Epidermal melanocyte (primary cell): ENCODE measurements around the gene IKZF1.

Source experiments
- DNase-seq: peaks from one replicate; pipeline ENCODE4 v3.0.0; 2011; ENCODE audit warnings: low spot score; ENCODE audit not compliant: insufficient read length

The IKZF1 gene

DNA sequence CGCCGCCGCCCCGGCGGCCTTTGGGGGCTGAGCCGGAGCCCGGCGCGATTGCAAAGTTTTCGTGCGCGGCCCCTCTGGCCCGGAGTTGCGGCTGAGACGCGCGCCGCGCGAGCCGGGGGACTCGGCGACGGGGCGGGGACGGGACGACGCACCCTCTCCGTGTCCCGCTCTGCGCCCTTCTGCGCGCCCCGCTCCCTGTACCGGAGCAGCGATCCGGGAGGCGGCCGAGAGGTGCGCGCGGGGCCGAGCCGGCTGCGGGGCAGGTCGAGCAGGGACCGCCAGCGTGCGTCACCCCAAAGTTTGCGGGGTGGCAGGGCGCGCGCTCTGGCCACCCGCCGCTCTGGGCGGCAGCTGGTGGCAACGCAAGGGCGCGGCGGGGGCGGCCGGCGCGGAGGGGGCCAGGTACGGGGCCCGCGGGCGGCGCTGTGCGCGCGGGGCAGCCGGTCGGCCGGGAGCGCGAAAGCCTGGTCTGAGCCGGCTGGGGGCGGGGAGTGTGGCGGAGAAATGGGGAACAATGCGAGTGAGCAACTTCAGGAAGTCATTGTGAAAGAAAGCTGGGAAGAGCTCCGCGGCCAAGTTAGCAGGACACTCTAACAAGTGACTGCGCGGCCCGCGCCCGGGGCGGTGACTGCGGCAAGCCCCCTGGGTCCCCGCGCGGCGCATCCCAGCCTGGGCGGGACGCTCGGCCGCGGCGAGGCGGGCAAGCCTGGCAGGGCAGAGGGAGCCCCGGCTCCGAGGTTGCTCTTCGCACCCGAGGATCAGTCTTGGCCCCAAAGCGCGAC, at the start of gene IKZF1:
IKZF1 (plus strand) TSS at position 588 of the 782 bp plus-strand sequence. CDS start 14,346 bp downstream, outside the sequence.
- no peak for DNase-seq

DNA sequence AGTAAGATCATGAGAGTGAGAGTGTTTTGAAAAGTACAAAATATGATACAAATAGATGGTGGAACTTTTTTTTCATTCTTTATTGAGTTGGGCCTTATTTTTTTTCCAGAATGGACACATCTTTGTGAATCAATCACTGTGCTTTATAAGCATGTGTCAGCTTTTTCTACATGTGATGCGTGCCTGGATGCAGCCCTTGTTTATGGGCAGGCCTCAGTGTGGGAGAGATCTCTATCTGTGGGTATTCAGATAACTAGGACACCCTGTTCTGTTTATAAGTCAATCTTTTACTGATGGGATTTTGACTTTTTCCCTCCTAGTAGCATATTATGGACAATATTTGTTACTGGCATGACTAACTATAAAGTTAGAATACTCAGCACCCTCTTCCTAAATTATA, 42.9 kb upstream of the IKZF1 start:
- DNase-seq = no peak

DNA sequence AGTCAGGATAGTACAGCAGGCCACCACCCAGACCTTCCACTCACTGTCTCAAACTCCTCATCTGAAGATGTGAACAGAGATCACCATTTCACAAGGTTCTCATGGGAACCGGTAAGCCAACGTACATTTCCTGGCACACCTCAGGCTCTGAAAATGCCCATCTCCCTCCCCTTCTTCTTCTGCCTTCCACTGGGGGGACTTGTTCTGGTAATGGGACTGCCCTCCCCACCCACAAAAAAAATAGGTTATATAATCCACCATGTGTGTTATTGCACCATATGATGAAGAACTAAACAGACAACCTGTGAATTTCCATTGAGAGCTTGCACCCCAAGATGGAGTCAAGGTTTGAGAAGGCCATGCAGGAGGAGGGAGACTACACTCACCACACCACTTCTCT, 42.1 kb upstream of the IKZF1 start:
- DNase-seq = no peak

DNA sequence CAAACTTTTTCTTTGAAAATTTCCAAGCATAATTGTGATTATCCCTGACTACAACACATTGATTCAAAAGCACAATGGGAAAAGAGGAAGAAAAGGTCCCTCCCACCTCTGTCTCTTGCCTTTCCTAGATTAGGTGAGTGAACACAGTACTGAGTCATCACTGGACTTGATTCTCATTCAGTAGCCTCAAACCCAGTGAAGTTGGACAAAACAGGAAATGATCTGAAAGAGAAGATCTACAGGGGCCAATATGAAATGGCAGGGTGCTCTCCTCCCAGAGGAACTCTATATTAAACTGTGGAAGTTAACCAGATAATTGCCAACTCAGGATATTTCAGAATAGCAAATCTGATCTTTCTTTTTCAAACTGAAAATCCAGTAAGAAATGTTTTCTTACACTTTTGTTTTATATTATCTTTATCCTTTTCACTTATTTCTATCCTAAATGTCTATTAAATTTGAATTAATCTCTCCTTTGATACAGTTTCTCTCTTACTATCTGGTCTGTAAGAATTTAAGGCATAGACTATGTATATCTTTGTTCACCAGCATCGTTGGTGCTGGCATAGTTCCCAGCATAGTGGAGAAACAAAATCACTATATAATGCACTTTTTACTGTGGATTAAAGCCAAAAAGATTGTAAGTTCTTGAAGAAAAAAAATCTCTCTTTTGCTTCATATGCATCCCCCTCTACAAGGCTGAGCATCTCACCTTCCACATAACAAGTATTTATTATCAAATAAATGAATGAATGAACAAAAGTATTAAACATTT, 41.4 kb upstream of the IKZF1 start:
- DNase-seq = no peak

DNA sequence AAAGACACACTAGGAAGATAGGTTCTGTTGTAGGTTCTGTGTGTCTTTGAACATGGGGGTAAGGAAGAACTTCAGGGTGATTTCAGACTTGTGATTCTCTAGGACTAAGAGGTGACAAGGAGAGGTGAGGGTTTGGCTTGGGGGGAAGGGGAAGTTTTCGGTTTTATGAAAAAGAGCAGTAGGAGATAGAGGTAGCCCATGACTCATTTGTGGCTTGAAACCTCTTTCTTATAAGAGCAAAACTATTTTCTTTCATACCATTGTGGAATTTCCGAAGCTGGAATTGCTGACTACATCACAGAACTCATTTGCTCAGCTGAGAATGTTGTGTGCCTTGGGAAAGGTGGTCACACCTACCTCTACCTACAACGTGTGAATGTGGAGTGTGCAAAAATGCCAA, 39.6 kb upstream of the IKZF1 start:
- DNase-seq = no peak

DNA sequence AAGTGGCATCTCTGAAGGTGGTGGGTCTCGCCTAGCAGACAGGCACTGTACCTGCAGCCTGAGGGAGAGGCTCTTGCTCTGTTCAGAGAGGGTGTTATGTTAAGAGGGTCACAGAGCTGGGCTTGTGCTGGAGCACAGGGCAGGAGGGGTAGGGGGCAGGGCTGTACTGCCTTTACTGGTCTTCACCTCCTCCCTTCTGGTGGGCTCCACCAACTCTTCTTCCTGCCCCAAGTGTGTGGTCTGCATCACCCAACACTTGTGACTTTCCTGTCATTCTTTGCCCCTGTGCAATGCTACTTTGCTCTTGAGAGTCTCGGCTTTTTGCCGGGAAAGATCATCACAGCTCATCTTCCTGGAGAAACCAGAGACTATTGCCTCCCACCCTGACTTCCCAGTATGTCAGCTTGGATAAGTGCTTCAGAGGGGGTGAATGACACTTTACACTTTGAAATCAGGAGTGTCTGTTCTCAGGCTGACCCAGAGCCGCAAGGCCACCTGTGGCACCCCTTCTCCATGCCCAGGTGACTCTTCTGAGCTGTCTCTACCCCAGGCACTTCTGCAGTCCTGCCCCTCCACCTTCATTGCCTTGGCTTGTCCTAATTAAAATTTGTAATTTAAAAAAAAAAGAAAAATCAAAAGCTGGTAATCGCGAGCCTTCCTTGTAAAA, 38.4 kb upstream of the IKZF1 start:
- no peak for DNase-seq

DNA sequence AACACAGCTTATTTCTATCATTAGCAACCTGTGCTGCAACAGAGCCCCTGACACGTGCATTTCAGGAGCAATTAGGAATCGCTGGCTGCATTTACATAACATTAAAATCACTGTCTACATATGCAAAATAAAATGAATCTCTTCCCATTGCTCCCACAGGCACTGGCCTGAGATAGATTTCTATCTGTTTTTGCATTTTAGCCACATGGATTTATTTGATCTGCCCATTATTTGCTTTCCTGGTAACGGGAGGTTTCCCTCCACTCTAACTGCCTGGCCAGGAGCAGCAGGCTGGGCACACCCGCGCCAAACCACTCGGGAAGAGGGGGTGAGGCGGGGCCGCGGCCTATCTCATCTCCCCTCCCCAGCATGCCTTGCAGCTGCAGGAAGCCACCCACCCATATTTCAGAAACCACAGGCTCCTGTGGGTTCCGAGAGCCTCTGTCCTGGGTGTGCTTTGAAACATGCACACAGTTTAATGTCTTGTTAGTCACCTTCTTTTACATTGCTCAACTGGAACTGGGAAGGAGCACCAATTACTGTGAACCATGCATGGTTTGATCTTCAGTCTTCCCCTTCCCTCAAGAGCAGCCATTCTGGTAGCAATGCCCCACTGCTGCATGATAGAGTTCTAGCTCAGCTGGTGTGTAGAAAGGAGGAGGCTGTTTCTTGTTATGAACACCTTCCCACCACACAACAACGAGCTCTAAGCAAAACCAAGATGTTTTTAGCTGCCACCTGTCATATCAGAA, 37.7 kb upstream of the IKZF1 start:
- DNase-seq = no peak

DNA sequence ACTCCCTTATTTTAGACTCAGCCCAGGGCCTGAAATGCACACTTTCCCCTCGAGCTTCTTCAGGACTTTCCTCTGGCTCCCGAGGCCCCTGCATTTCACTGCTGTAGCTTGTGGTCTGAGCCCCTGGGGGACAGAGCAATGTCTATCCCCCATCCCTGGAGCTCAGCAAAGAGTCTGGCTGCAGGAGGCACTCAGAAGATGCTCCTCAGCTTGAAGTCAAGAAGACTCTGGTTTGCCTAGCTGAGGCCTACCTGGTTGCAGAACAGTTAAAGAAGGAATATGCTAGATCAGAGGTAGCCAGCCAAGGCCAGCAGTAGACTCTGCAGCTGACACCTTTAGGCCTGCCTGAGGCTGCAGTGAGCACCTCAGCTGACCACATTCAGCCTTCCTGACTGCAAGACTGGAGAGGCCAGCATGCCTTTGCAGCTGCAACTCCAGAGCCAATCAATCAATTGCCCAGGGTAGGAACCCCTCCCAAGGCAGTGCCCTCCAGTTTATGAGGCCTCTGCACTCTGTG, 36.9 kb upstream of the IKZF1 start:
- DNase-seq = no peak

DNA sequence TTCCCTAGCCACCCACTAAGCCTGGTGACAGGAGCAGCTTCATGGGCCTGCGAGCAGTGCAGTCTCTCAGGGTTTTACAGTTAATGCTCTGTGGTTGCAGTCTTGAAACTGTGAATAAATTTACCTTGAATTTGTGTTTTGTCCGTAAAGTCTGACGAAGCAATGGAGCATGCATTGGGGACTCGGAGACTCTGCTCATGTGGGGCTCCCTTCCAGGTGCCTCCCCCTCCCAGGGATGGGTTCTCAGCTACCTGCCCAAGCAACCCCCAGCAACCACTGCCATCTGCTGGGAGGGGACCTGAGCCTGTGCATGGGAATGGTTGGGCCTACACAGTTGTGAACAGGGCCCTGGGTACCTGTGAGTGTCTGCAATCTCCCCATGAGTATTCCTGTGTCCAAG, 36.3 kb upstream of the IKZF1 start:
- no peak for DNase-seq

DNA sequence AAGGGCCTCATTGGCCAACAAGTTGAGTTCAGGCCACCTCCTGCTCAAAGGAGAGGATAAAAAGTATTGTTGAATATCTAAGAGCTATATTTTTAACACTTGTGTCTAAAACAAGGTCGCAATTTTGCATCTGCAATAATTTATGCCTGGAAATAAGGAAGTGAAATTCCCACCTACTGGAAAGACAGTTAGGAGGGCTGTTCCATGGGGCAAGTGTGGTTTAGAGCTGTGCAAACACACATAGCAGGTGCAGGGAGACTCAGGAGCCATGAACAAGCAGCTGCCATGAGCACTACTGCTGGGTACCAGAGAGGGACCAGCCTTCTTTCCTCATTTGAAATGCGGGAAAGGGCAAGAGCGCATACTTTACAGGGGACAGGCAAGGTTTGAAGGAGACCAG, 35.5 kb upstream of the IKZF1 start:
- DNase-seq = no peak

DNA sequence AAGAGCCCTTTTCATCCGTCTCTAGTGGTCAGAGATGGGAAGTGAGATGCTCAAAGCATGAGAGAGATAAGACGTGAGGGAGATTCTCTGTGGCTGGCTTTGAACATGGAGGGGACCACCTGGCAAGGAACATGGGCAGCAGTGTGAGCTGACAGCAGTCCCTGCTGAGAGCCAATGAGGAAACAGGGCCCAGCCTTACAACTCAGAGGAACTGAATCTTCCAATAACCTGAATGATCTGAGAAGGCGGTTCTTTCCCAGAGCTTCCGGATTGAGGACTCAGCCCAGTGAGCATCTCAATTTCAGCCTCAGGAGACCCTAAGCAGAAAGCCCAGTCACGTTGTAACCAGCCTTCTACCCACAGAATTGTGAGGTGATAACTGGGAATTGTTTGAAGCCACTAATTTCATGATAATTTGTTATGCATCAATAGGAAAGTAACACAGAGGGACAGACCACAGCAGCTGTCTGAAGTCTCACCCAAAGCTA, 33.9 kb upstream of the IKZF1 start:
- no peak for DNase-seq

DNA sequence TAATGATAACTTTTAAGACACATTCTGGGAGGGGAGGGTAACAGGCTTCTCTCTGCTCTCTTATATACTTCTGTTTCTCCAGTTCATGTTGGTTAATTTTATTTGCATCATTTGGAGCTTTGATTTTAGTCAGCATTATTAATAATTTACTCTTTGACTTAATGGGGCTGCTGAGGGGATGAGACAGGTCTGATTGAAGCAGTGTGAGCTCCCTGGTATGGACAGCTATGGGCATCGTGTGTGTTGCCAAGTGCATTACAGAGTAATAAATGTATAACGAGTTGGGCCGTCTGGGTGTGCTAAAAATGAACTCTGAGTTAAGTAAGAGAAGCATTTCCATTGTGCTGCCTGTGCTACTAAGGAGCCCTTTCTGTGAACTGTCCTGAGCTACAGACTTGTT, 31.7 kb upstream of the IKZF1 start:
- DNase-seq = no peak

DNA sequence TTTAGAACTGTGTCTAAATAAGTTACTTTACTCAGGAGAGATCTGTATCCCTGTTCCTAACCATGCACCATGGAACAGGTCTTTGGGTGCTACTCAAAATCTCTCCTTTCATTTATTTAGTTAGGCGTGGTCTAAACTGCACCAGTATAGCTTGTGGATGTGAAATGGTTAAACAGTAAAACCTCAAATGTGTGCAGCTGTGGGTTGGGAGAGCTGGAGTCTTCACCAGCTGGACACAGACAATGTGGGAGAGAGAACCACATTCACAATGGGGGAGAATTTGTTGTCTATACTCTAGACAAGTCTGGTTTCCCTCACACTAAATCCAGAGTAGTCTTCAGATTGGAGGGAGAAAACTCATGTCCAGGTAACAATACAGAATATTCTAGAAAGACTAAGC, 31.2 kb upstream of the IKZF1 start:
- DNase-seq = no peak

DNA sequence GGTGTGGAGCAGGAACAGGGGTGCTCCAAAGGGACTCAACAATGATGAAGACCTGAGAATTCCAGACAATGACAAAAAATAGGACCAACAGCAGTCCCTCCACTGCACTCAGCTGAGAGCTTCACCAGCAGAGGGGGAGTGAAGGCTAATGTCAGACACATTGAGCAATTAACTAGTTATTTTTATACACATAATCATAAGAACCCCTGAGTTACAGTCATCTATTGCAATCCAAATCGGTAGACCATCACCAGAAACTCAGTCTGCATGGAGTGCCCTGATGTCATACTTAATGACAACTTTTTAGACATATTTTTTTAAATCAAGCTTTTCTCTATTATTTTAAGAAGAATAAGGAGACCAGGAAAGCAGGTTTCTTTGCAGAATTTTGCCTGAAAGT, 30.6 kb upstream of the IKZF1 start:
- no peak for DNase-seq

DNA sequence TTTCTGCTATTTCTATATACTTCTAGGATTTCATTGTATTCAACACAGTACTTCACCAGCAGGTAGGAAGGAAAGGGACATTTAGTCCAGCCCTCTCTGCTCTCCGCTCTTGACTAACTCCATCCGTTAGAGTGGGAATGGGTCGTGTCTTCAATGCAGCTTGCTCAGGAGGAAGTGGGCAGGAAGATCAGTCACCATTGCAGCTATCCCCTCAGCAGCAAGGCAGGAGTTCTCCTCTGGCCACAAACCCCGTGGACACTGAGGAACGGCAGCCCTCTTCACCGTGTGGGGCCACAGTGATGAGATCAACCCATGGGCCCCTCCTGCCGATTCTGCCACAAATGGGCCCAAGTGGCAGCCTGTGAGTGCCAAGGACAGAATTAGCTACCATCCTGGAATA, 30.2 kb upstream of the IKZF1 start:
- DNase-seq = no peak

DNA sequence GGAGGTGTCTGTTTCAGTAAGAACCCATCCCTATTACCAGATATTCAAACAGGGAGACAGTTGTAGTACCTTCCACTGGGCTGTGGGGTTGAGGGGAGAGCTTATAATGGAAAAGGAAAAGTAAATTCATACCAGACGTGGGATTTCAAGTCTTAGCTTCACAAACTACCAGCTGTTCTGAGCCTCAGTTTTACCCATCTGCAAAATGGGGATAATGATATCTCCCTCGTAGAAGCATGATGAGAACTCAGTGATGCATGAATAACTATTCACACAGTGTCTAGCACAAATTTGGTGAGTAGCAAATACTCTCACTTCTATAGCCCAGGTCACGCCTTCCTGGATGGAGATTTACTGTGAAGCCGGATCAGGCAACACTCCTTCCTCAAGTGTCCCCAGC, 29.1 kb upstream of the IKZF1 start:
- DNase-seq = no peak

DNA sequence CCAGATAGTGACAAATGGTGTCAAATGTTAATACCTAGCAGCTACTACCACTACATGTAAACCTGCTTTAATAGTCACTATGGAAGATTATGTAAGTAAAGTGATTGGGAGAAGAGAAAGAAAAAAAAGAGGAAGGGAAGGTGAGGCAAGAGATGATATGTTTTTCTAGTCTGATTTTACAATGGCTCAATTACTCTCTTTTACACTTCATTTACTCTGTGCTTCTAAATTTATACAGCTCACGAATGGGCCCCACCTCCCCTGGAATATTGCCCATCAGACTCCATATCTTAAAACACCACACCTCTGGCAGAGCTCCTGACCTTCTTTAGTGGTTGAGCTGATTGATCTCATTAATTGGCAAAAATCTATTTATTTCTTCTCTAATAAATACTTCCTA, 28.0 kb upstream of the IKZF1 start:
- DNase-seq = no peak

DNA sequence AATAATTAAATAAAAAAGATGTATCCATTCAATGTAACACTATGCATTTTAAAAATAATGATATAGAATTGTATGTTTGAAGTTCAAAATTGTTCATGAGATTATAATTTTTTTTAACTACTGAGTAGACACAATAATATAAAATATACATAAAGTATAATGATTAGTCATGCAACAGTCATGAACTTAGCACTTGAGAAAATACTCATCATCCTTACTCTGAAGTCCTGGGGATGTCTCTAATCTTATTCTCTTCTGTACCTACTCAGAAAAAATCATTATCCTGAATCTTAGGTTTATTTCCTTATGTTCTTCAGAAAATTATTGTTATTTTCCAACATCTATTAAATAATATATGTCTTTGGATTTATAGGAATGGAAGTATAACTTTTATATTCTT, 26.4 kb upstream of the IKZF1 start:
- DNase-seq = no peak

DNA sequence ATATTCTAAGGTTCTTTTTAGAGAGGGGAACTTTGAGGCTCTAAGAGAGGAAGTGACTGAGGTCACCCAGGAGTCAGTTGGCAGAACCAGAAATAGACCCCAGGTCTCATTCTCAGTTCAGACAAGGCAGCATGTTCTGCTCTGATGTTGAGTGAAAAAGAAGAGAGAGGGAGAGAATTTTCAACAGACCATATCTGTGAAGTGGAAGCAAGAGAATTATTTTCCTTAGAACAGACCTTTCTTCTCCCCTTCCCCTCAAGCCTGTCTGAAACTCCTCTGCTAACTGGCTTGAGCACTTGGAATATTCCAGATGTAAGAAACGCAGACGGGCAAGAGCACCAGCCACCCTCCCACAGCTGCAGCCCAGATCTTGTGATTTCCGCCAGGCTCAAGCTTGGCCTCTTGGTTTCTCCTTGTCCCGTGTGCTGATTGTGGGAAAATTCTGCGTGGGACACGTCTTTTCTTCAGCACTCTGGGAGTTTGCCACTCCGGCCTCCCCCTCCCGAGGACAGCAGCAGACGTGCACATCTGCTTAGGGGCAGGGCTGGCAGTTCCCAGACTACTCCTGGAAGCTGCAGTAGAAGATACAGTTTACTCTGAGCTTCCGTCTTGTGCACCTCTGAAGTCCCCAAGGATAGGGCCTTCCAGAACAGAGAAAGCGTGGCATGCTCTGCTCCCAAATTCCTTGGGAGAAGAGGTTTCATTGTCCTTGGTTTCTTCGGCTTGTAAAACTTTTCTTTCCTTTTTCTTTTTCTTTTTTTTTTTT, 22.7 kb upstream of the IKZF1 start:
- no peak for DNase-seq

DNA sequence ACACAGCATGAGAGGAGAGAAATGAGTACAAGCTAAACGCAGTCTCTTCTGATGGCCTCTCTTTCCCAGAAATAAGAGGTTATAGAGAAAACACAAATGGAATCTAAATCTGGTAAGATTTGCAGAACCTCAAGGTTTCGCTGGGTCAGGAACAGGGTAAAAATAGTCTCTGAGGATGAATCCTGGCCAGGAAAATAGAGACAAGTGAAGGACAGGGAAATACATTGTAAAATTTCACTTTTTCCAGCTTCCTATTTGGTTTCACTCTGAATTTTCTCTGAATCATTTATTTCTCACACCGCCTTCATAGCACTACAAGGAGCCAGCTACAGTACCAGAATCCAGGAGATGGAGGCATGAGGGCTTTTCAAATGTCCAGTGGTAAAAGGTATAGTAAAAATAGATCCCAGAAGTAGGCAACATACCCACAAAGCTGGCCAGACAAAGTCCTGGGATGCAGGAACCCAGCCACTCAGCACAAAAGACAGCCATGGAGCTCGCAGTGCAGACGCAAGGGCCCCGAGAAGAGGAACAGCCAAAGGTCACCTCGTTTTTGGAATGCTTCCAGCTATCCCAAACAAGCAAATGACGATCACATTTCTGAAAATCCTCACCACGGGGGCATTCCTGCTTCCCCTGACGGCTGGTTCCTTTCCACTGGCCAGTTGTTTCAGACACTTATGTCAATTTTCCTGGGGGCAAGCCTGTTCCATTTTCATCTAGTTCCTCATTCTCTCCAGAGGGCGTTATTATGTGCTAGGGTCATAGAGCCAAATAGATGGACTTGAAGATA, 21.5 kb upstream of the IKZF1 start:
- DNase-seq = no peak
